ENCODE results near the gene OGFOD2. TPM values are rescaled to one million over a fixed set of nuclear protein-coding genes. Genes with fewer than 3 reads are reported as not detected.

The OGFOD2 gene
- total and polyA plus RNA-seq, 9 of the 15 experiments (the other 6 are each of a cell fraction or from before 2014, with no cell fraction given): 1.4 to 111 (median 18.5) TPM

- in situ Hi-C loops (cut with MboI): no loop called here
- intact Hi-C loops (cut with micrococcal nuclease): loop anchor here (5.0 kb wide), 1 partner anchor 272 kb away; the partner anchor contains the start of genes MPHOSPH9 and MTRFR
- CTCF ChIA-PET (ENCODE audit: low intra/inter-chr PET ratio): no interaction called here
- TF ChIP-seq ADNP (tag; IDR thresholded peaks at IDR 0.05) (peak; percentile 89), HDAC2 (IDR thresholded peaks at IDR 0.05) (peak; percentile 40; the same call in 1 of the 2 replicates), RBM25 (IDR thresholded peaks at IDR 0.05; ENCODE audit: low read depth, low read length, severe bottlenecking) (peak; percentile 91), ZFP36 (IDR thresholded peaks at IDR 0.05; ENCODE audit: low read depth, low read length, partially characterized antibody) (peak; percentile 75), KDM1A (IDR thresholded peaks at IDR 0.05) (peak; percentile 49 to 80), HES1 (IDR thresholded peaks at IDR 0.05; ENCODE audit: low read depth) (no peak), PTBP1 (IDR thresholded peaks at IDR 0.05; ENCODE audit: low read depth, low read length) (0 out of 2 replicates have a peak, but pooled peaks have one; percentile 52), CC2D1A (IDR thresholded peaks at IDR 0.05) (no peak), RREB1 (CRISPR knock-in tag; IDR thresholded peaks at IDR 0.05) (no peak), ZBTB8A (IDR thresholded peaks at IDR 0.05; ENCODE audit: partially characterized antibody) (no peak), PHF20 (IDR thresholded peaks at IDR 0.05; ENCODE audit: partially characterized antibody) (peak; percentile 21), BCOR (IDR thresholded peaks at IDR 0.05) (peak; percentile 93), ZNF644 (tag; IDR thresholded peaks at IDR 0.05; ENCODE audit: low read depth) (no peak)
- TF ChIP-seq, protein P1, sequence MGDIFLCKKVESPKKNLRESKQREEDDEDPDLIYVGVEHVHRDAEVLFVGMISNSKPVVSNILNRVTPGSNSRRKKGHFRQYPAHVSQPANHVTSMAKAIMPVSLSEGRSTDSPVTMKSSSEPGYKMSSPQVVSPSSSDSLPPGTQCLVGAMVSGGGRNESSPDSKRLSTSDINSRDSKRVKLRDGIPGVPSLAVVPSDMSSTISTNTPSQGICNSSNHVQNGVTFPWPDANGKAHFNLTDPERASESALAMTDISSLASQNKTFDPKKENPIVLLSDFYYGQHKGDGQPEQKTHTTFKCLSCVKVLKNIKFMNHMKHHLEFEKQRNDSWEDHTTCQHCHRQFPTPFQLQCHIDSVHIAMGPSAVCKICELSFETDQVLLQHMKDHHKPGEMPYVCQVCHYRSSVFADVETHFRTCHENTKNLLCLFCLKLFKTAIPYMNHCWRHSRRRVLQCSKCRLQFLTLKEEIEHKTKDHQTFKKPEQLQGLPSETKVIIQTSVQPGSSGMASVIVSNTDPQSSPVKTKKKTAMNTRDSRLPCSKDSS (IDR thresholded peaks at IDR 0.05; ENCODE audit: low read depth, partially characterized antibody): no peak
- TF ChIP-seq, protein P2, sequence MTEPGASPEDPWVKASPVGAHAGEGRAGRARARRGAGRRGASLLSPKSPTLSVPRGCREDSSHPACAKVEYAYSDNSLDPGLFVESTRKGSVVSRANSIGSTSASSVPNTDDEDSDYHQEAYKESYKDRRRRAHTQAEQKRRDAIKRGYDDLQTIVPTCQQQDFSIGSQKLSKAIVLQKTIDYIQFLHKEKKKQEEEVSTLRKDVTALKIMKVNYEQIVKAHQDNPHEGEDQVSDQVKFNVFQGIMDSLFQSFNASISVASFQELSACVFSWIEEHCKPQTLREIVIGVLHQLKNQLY (CRISPR knock-in tag; conservative IDR thresholded peaks at IDR 0.05): no peak
Observed at GRCh38 chr12:122960193-122960569, 14.9 kb upstream of the OGFOD2 start.

More at GRCh38 chr12:122960193-122960569, 14.9 kb upstream of the OGFOD2 start:
- no peak overlapping the region for H3K4me3 ChIP-seq
- H3K4me1 ChIP-seq (replicated peaks in 1 of 2; ENCODE audit: control insufficient read depth in 2 of 2, insufficient read depth in 2 of 2, low read length in 2 of 2): peaks cover 30 to 41% of the 10 kb centered on the region in 2 experiments
- H3K4me2 ChIP-seq (ENCODE audit: insufficient read depth, low read length): no peak overlapping the region
- DNase-seq (ENCODE audit: extremely low read depth in 1 of 4, low spot score in 3 of 4): no peak
- FAIRE-seq: no peak
- H3K9ac ChIP-seq (ENCODE audit: insufficient read depth in 1 of 2, low read depth in 2 of 2, low read length in 2 of 2): no peak overlapping the region
- H4K20me1 ChIP-seq (replicated peaks; ENCODE audit: control insufficient read depth, insufficient read depth, low read length): peaks cover 5% of the 10 kb centered on the region; the same call in 1 of the 2 replicates
- no TSS peak for BruUV-seq (replicated peaks)
- H3K9me1 ChIP-seq (ENCODE audit: control insufficient read depth, insufficient read depth, low read length): peaks cover 10% of the 10 kb centered on the region
- POLR2A ChIA-PET: interaction anchor here (0.8 kb wide), 1 partner anchor 100 kb away, joined by 4 read pairs; no protein-coding TSS in a partner anchor
- no peak for ATAC-seq
- WGBS (ENCODE audit: insufficient coverage, low coverage, missing lambda C conversion rate): 88% methylated on average over 8 of the region's 8 CpGs
- peaks cover 11% of the 10 kb centered on the region for H3K79me2 ChIP-seq (ENCODE audit: control insufficient read depth, insufficient read depth, low read length)
- H3K9me3 ChIP-seq (replicated peaks; ENCODE audit: control insufficient read depth, insufficient read depth, low read depth, low read length): no peaks in the 10 kb centered on the region
- H3K27ac ChIP-seq (ENCODE audit: extremely low read depth, low read depth, low read length): no peak overlapping the region
- peaks cover 16% of the 10 kb centered on the region; the same call in 2 of the 3 replicates for H3K36me3 ChIP-seq (ENCODE audit: control insufficient read depth, insufficient read depth, low read length)
- no peaks in the 10 kb centered on the region for H3K27me3 ChIP-seq (ENCODE audit: control insufficient read depth in 2 of 2, insufficient read depth in 2 of 2, low read length in 2 of 2)
- no peak overlapping the region for H2AFZ ChIP-seq (ENCODE audit: low read depth, low read length)

All from K562 (cell line).